ENCODE data around the gene SQOR.

DNA sequence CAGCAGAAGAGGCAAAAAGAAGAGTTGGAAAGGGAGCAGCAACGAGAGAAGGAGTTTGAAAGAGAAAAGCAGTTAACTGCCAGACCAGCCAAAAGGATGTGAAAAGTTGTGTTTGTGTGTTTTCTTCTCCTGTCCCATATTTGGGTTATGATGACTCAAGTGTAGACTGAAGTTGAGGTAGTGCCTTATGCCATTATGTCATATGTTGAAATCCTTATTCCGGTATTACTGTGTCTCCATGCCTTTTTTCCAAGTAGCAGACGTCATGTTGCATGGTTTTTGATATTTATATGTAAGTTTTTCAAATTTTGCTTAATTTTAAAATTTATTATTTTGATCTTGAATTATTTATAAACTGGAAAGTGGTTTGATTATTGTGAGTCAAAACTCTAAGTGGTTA is 28.4 kb upstream of the SQOR start:
- TF ChIP-seq, protein P1, sequence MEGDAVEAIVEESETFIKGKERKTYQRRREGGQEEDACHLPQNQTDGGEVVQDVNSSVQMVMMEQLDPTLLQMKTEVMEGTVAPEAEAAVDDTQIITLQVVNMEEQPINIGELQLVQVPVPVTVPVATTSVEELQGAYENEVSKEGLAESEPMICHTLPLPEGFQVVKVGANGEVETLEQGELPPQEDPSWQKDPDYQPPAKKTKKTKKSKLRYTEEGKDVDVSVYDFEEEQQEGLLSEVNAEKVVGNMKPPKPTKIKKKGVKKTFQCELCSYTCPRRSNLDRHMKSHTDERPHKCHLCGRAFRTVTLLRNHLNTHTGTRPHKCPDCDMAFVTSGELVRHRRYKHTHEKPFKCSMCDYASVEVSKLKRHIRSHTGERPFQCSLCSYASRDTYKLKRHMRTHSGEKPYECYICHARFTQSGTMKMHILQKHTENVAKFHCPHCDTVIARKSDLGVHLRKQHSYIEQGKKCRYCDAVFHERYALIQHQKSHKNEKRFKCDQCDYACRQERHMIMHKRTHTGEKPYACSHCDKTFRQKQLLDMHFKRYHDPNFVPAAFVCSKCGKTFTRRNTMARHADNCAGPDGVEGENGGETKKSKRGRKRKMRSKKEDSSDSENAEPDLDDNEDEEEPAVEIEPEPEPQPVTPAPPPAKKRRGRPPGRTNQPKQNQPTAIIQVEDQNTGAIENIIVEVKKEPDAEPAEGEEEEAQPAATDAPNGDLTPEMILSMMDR (IDR thresholded peaks at IDR 0.05) = no peak
- no peak for TF ChIP-seq POLR2A (IDR thresholded peaks at IDR 0.05)
